GM12878 (cell line): ENCODE data around the gene TP73. TPM values are rescaled to one million over a fixed set of nuclear protein-coding genes. Genes with fewer than 3 reads are reported as not detected.

Experiments used
- ATAC-seq: fragments of 200-7000 bp; cut with Tn5 transposase; 3 replicates; pipeline ENCODE4 v1.9.1; 2020; ENCODE audit warnings: mild to moderate bottlenecking, moderate library complexity
- BruUV-seq: library from RNA; stranded (reverse); fragments of 400-500 nt; replicated peaks from 2 replicates; lab custom pipeline; 2021; lab: Mats Ljungman, UMichigan
- CTCF ChIA-PET: fragments of 300-600 bp; sonication (Branson Sonifier 250); formaldehyde crosslinking; extraction: SDS; loops from one replicate; lab custom pipeline; 2021; ENCODE audit warnings: inconsistent platforms; lab: Yijun Ruan, JAX
- POLR2A ChIA-PET: fragments of 350-600 bp; formaldehyde crosslinking; extraction: SDS; loops from one replicate; lab custom pipeline; 2021; ENCODE audit warnings: inconsistent platforms; lab: Charles Lee
- RAD21 ChIA-PET: fragments of 300-600 bp; sonication (Branson Sonifier 250); formaldehyde crosslinking; loops from one replicate; lab custom pipeline; 2023; ENCODE audit warnings: antibody characterized with exemption; ENCODE audit not compliant: unreplicated experiment; lab: Charles Lee
- SMC1A ChIA-PET: fragments of 300-600 bp; sonication (Branson Sonifier 250); formaldehyde crosslinking; loops from one replicate; lab custom pipeline; 2023; ENCODE audit not compliant: unreplicated experiment, uncharacterized antibody; lab: Charles Lee
- DNase-seq: peaks from one replicate; pipeline ENCODE4 v3.0.0-alpha.2; 2011; ENCODE audit warnings: low read depth, low spot score
- FAIRE-seq: peaks from 3 replicates; lab custom pipeline; 2011; peaks lifted over from hg19 to GRCh38; lab: Jason Lieb, UNC
- H2AFZ ChIP-seq: 2 replicates; pipeline ENCODE4 v1.6.0; 2011; ENCODE audit warnings: low read depth, low read length, control low read depth; ENCODE audit not compliant: control insufficient read depth
- H3K27ac ChIP-seq: 2 replicates; pipeline ENCODE4 v1.5.1; 2011; ENCODE audit warnings: control low read depth; ENCODE audit not compliant: control insufficient read depth, insufficient read depth
- H3K27me3 ChIP-seq, 2 experiments: replicated peaks in 1 of 2; 2 replicates each; pipeline versions ENCODE4 v1.6.0 to v1.6.1; 2011; ENCODE audit warnings: low read length in 1 of 2; ENCODE audit not compliant: control insufficient read depth in 2 of 2, insufficient read depth in 2 of 2
- H3K36me3 ChIP-seq, 2 experiments: 2 replicates each; pipeline ENCODE4 v1.5.1; 2011; ENCODE audit warnings: low read length in 1 of 2; ENCODE audit not compliant: control insufficient read depth in 2 of 2, insufficient read depth in 2 of 2
- H3K4me1 ChIP-seq: 2 replicates; pipeline ENCODE4 v1.6.1; 2011; ENCODE audit warnings: mild to moderate bottlenecking, low read length, moderate library complexity, mixed read lengths; ENCODE audit not compliant: control insufficient read depth, insufficient read depth
- H3K4me2 ChIP-seq: 2 replicates; pipeline ENCODE4 v1.6.0; 2011; ENCODE audit warnings: control low read depth; ENCODE audit not compliant: control insufficient read depth, insufficient read depth
- H3K4me3 ChIP-seq: fragments of 200-600 bp; sonication (generic); 2 replicates; pipeline ENCODE4 v1.5.1; 2016
- H3K79me2 ChIP-seq: 2 replicates; pipeline ENCODE4 v1.6.0; 2011; ENCODE audit warnings: low read length; ENCODE audit not compliant: control insufficient read depth, insufficient read depth
- H3K9ac ChIP-seq: 2 replicates; pipeline ENCODE4 v1.8.0; 2011; ENCODE audit warnings: low read length, control low read depth, mixed read lengths; ENCODE audit not compliant: control insufficient read depth, insufficient read depth
- H3K9me3 ChIP-seq: replicated peaks from 3 replicates; pipeline ENCODE4 v1.5.1; 2011; ENCODE audit warnings: mild to moderate bottlenecking, low read length; ENCODE audit not compliant: control insufficient read depth, insufficient read depth
- H4K20me1 ChIP-seq: 2 replicates; pipeline ENCODE4 v1.6.0; 2011; ENCODE audit not compliant: control insufficient read depth, insufficient read depth
- ATF7 ChIP-seq: fragments of 450-650 bp; IDR thresholded peaks from 2 replicates; pipeline ENCODE4 v1.6.1; 2016; ENCODE audit warnings: low read depth, mild to moderate bottlenecking
- CREB1 ChIP-seq: IDR thresholded peaks from 2 replicates; pipeline ENCODE4 v1.6.1; 2012; ENCODE audit warnings: low read depth, mild to moderate bottlenecking, inconsistent platforms
- MEF2A ChIP-seq: IDR thresholded peaks from 2 replicates; pipeline ENCODE4 v1.6.1; 2011; ENCODE audit warnings: low read depth, mild to moderate bottlenecking, low read length, moderate library complexity; ENCODE audit not compliant: insufficient read depth
- MYB ChIP-seq: fragments of 150-350 bp; IDR thresholded peaks from 2 replicates; pipeline ENCODE4 v1.6.1; 2014; ENCODE audit warnings: mild to moderate bottlenecking, low read depth, low read length, borderline replicate concordance
- NR2C2 ChIP-seq: IDR thresholded peaks from 2 replicates; pipeline ENCODE4 v1.6.1; 2011; ENCODE audit warnings: borderline replicate concordance, low read depth; ENCODE audit not compliant: control insufficient read depth, insufficient read length
- POU2F2 ChIP-seq: IDR thresholded peaks from 3 replicates; pipeline ENCODE4 v1.6.1; 2011; ENCODE audit warnings: low read depth, mild to moderate bottlenecking, low read length, borderline replicate concordance
- RBBP5 ChIP-seq: fragments of 200-600 bp; sonication (generic); conservative IDR thresholded peaks from 2 replicates; pipeline ENCODE4 v1.6.1; 2016
- RELA ChIP-seq: fragments of 450-650 bp; IDR thresholded peaks from 2 replicates; pipeline ENCODE4 v1.8.0; 2014; ENCODE audit warnings: borderline replicate concordance; ENCODE audit not compliant: partially characterized antibody
- RUNX3 ChIP-seq: IDR thresholded peaks from 2 replicates; pipeline ENCODE4 v1.6.1; 2012; ENCODE audit warnings: low read length, inconsistent platforms
- TCF3 ChIP-seq: IDR thresholded peaks from 2 replicates; pipeline ENCODE4 v1.6.1; 2012; ENCODE audit warnings: low read depth, mild to moderate bottlenecking, low read length, borderline replicate concordance; ENCODE audit not compliant: insufficient read depth
- WGBS: methylation state at CpG from one replicate; pipeline ENCODE4 v1.1.6; 2016; ENCODE audit warnings: low lambda C conversion rate; ENCODE audit not compliant: insufficient replicate concordance, insufficient coverage; ENCODE audit errors: missing lambda C conversion rate; 5-methylcytosine and 5-hydroxymethylcytosine counted together
- in situ Hi-C: fragments of 300-500 bp; cut with MboI; formaldehyde crosslinking; loops from 9 replicates; pipeline ENCODE4 v1.14.3; 2018; ENCODE audit warnings: mixed read lengths
- intact Hi-C: fragments of 100-400 bp; cut with micrococcal nuclease; formaldehyde crosslinking; loops from one replicate; pipeline ENCODE4 v1.14.2; 2022; ENCODE audit not compliant: unreplicated experiment
- polyA plus RNA-seq, 11 experiments: library from polyadenylated mRNA; depleted of rRNA in 4 of 11; unstranded in 6 of 11; stranded (reverse) in 5 of 11; fragments of >200 nt; fragmentation: Nextera tagmentation in 4 of 11; fragmentation: Illumina TruSeq in 1 of 11; extraction: Ambion mirVana in 4 of 11; extraction: Trizol in 1 of 11; gene quantifications; 1 replicate in 1 of 11; 2 replicates in 10 of 11; pipeline versions ENCODE4 v1.2.1 to v1.2.3, GENCODE V29; 2011 to 2016; ENCODE audit warnings: inconsistent platforms in 2 of 11, missing spikeins in 2 of 11, low read depth in 1 of 11
- total RNA-seq, 4 experiments: library from RNA; depleted of rRNA in 3 of 4; stranded (reverse); fragments of >200 nt in 3 of 4; fragmentation: Illumina TruSeq in 1 of 4; extraction: Trizol in 1 of 4; gene quantifications; 2 replicates each; pipeline versions ENCODE4 v1.2.1 to v1.2.3, GENCODE V29; 2013 to 2021
- TF ChIP-seq, protein P1 (sequence below): IDR thresholded peaks from 2 replicates; pipeline ENCODE4 v1.6.1; 2011; ENCODE audit warnings: borderline replicate concordance, low read depth, mild to moderate bottlenecking, moderate library complexity, mixed read lengths, low read length; ENCODE audit not compliant: insufficient read depth; ENCODE audit errors: extremely low read length
- TF ChIP-seq, protein P2 (sequence below): fragments of 450-650 bp; conservative IDR thresholded peaks from 2 replicates; pipeline ENCODE4 v1.6.1; 2017; ENCODE audit warnings: mild to moderate bottlenecking, moderate library complexity
- TF ChIP-seq, protein P3 (sequence below): fragments of 450-650 bp; IDR thresholded peaks from 2 replicates; pipeline ENCODE4 v1.6.1; 2017; ENCODE audit warnings: mild to moderate bottlenecking

Gene TP73
- total and polyA plus RNA-seq, 10 of the 15 experiments (the other 5 are each of a cell fraction or from before 2014, with no cell fraction given): 0.08 to 54.2 (median 14.9) TPM

DNA sequence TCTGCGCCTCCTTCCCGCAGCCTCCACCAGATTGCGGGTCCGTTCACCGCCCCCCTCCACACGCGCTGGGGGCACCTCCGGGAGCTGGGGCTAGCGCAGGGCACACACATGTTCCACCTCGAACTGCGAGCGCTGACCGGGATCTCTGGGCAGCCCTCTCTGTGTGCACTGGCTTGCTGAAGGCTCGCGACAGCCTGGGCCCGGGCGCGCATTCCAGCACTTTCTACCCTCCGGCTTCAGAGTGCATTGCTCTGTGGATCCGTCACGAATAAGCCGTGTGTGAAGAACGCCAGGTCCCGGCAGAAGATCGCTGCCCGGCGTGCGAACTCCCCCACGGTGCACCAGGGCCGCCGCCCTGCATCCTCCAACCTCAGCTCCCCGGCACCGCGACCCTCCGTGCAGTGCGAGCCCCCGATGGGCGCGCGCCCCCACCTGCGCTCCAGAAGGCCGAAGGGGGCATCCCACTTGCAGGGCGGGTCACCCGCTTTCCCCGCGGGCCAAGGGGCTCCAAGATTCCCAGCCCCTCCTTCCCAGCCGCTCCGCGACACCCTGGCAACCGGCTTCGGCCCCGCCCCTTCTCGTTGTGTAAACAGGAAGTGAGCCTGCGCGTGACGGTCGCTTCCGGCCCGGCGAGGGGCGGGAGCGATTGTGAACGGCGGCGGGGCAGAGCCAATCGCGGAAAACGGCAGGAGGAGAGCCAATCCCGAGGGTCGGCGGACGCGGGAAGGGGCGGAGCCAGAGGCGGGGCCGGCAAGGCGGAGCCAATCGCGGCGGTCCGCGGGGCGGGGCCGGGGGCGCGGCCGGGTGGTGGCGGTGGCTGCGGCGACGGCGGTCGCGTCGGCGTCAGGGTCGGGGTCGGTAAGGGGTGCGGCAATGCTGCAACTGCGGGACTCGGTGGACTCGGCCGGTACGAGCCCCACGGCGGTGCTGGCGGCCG, 27.8 kb upstream of the TP73 start, which contains the start of gene TPRG1L (continued):
- TF ChIP-seq, protein P1, sequence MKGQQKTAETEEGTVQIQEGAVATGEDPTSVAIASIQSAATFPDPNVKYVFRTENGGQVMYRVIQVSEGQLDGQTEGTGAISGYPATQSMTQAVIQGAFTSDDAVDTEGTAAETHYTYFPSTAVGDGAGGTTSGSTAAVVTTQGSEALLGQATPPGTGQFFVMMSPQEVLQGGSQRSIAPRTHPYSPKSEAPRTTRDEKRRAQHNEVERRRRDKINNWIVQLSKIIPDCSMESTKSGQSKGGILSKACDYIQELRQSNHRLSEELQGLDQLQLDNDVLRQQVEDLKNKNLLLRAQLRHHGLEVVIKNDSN: peak; percentile 72
- peak; percentile 83 for TF ChIP-seq CREB1
- TF ChIP-seq RUNX3: peak; percentile 16; the same call in 1 of the 2 replicates
- TF ChIP-seq MEF2A: no peak
- TF ChIP-seq NR2C2: no peak

DNA sequence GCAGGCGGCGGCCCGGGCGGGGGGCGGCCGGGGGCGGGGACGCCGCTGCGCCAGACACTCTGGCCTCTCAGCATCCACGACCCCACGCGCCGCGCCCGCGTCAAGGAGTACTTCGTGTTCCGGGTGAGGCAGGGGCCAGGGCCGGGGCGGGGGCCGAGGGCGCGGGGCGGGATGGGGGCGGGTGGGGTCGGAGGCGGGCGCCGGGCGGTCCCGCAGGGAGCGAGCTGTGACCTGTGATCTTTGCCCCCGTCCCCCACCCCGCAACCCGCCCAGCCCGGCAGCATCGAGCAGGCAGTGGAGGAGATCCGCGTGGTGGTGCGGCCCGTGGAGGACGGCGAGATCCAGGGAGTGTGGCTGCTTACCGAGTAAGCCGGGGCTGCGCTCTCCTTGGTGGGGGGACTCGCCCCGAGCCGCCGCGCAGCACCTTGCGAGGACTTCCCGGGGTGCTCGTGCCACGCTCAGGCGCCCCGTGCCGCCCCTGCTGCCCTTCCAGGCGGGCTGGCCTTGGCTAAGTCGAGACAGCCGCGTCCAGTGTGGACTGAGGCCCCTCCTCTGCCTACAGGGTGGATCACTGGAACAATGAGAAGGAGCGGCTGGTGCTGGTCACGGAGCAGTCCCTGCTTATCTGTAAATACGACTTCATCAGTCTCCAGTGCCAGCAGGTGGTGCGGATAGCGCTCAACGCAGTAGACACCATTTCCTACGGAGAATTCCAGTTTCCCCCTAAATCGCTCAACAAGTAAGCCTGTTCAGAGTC, 27.0 kb upstream of the TP73 start:
- Histone ChIP-seq H3K9me3 (no peaks in the 10 kb centered on the region), H3K4me2 (peak overlapping the region; percentile 92), H2AFZ (peak overlapping the region; percentile 33; the same call in 1 of the 2 replicates), H4K20me1 (no peaks in the 10 kb centered on the region), H3K36me3 (peaks cover 2 to 6% of the 10 kb centered on the region in 2 experiments; a peak in 3 of 4 replicates), H3K79me2 (no peaks in the 10 kb centered on the region), H3K27ac (no peak overlapping the region), H3K4me1 (peaks cover 5% of the 10 kb centered on the region; the same call in 1 of the 2 replicates), H3K27me3 (no peaks in the 10 kb centered on the region), H3K9ac (peak overlapping the region; percentile 66), H3K4me3 (peak overlapping the region; percentile 81)
- intact Hi-C loops: loop anchor here (2.0 kb wide), 1 partner anchor 25 kb away; the partner anchor contains the start of gene WRAP73
- in situ Hi-C loops: loop anchor here (10.0 kb wide), 1 partner anchor 141 kb away; no protein-coding TSS in a partner anchor
- ATAC-seq: peak; percentile 21
- CTCF ChIA-PET: interaction anchor here (1.7 to 2.0 kb wide), 2 partner anchors 10 to 99 kb away, joined by 12 to 17 read pairs; no protein-coding TSS in a partner anchor
- no peak for DNase-seq
- RAD21 ChIA-PET: interaction anchor here (0.7 to 1.0 kb wide), 2 partner anchors 48 to 49 kb away, joined by 4 read pairs; no protein-coding TSS in a partner anchor
- SMC1A ChIA-PET: interaction anchor here (0.9 to 2.1 kb wide), 4 partner anchors 22 to 99 kb away, joined by 3 to 7 read pairs (median 5); no protein-coding TSS in a partner anchor
- FAIRE-seq: no peak
- no TSS peak for BruUV-seq
- 15% methylated on average over 31 of the region's 71 CpGs for WGBS
- POLR2A ChIA-PET: interaction anchor here (0.6 kb wide), 1 partner anchor 74 kb away, joined by 3 read pairs; no protein-coding TSS in a partner anchor
- TF ChIP-seq RBBP5: no peak
- TF ChIP-seq POU2F2: no peak
- TF ChIP-seq, protein P2, sequence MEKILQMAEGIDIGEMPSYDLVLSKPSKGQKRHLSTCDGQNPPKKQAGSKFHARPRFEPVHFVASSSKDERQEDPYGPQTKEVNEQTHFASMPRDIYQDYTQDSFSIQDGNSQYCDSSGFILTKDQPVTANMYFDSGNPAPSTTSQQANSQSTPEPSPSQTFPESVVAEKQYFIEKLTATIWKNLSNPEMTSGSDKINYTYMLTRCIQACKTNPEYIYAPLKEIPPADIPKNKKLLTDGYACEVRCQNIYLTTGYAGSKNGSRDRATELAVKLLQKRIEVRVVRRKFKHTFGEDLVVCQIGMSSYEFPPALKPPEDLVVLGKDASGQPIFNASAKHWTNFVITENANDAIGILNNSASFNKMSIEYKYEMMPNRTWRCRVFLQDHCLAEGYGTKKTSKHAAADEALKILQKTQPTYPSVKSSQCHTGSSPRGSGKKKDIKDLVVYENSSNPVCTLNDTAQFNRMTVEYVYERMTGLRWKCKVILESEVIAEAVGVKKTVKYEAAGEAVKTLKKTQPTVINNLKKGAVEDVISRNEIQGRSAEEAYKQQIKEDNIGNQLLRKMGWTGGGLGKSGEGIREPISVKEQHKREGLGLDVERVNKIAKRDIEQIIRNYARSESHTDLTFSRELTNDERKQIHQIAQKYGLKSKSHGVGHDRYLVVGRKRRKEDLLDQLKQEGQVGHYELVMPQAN: no peak
- no peak for TF ChIP-seq ATF7
- TF ChIP-seq RELA: no peak
- no peak for TF ChIP-seq TCF3
- TF ChIP-seq, protein P3, sequence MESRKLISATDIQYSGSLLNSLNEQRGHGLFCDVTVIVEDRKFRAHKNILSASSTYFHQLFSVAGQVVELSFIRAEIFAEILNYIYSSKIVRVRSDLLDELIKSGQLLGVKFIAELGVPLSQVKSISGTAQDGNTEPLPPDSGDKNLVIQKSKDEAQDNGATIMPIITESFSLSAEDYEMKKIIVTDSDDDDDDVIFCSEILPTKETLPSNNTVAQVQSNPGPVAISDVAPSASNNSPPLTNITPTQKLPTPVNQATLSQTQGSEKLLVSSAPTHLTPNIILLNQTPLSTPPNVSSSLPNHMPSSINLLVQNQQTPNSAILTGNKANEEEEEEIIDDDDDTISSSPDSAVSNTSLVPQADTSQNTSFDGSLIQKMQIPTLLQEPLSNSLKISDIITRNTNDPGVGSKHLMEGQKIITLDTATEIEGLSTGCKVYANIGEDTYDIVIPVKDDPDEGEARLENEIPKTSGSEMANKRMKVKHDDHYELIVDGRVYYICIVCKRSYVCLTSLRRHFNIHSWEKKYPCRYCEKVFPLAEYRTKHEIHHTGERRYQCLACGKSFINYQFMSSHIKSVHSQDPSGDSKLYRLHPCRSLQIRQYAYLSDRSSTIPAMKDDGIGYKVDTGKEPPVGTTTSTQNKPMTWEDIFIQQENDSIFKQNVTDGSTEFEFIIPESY: no peak
- no peak for TF ChIP-seq MYB
